Caki2 (cell line): ENCODE results near the gene NOPCHAP1. TPM values are rescaled to one million over a fixed set of nuclear protein-coding genes. Genes with fewer than 3 reads are reported as not detected.
"Not testable (repeated sequence)": the region's sequence is repeated elsewhere in the genome, so short reads cannot be mapped to it uniquely, and the experiment has no call there.

Experiments used
- DNase-seq: peaks from one replicate; pipeline ENCODE4 v3.0.0-alpha.2; 2015; ENCODE audit warnings: low read depth
- in situ Hi-C: cut with HindIII; loops from 2 replicates; pipeline ENCODE4 v1.10.0; 2016; ENCODE audit warnings: low sequenced_read_pairs, low pct_unique_long_range_greater_than_20kb, mixed read lengths
- total RNA-seq: library from RNA; depleted of rRNA; stranded (reverse); fragments of >200 nt; shearing (Covaris generic); gene quantifications from 2 replicates; pipeline ENCODE4 v1.2.3, GENCODE V29; 2014; ENCODE audit warnings: low replicate concordance; rRNA removed

Gene NOPCHAP1, protein sequence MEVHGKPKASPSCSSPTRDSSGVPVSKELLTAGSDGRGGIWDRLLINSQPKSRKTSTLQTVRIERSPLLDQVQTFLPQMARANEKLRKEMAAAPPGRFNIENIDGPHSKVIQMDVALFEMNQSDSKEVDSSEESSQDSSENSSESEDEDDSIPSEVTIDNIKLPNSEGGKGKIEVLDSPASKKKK
- 0.61 and 14.5 TPM in 2 replicates for total RNA-seq

- in situ Hi-C loops: no loop called here
- DNase-seq: peak; percentile 82
Observed at GRCh38 chr12:104986022-104986941, at the start of gene NOPCHAP1. Gene NOPCHAP1, plus strand, starts transcription at chr12:104986316. Its CDS starts 37 bp downstream, at chr12:104986353.

DNA sequence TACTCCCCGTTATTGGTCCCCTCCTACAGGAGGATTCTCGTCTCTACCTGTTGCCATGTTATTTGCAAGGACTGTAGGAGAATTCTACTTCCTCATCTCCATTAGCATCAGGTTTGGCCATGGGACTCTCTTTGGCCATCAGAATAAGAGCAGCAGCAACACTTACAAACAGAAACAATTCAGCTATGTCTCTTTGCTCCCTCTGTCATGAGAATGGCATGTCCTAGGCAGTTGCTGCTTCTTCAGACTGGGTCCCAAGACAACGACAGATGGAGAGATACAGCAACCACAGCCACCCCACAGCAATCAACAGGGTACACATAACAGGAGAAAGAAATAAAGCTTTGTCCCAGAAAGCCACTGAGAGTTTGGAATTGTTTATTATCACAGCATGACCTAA lies 47.7 kb upstream of the NOPCHAP1 start:
- in situ Hi-C loops: no loop called here
- no peak for DNase-seq

GRCh38 chr12:104939089-104939488 lies 47.0 kb upstream of the NOPCHAP1 start:
- in situ Hi-C loops: no loop called here
- DNase-seq: no peak

- in situ Hi-C loops: no loop called here
- DNase-seq: no peak
Observed at GRCh38 chr12:104941454-104941853, 44.7 kb upstream of the NOPCHAP1 start.

DNA sequence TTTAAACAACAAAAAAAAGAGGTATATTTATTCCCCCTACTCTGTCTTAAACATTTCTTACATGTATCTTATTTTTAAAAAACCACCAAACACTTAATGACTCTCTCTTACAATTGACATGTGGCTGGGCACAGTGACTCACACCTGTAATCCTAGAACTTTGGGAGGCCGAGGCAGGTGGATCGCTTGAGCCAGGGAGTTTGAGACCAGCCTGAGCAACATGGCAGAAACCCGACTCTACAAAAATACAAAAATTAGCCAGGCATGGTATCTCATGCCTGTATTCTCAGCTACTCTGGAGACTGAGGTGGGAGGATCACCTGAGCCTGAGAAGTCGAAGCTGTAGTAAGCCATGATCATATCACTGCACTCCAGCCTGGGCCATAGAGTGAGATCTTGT lies 44.0 kb upstream of the NOPCHAP1 start:
- DNase-seq: no peak
- in situ Hi-C loops: no loop called here

GRCh38 chr12:104943401-104943800 lies 42.7 kb upstream of the NOPCHAP1 start:
- in situ Hi-C loops, DNase-seq: not testable (repeated sequence)

DNA sequence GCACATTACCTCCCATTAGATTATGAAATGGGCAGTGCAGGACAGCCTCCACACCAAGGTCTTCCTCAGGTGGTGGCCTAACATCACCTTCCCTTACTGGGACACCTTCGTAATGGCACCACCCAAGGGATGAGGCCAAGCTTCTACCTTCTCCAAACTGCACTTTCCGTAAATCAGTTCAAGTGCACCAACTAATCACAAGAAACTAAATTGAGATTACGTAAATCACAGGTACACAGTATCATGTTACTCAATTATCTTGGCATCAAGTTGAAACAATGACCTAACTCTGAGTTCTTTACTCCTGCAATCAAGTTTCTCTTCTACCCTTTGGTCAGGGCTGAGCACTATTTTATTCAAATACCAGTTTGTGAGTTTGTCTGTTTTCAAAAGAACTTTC lies 41.9 kb upstream of the NOPCHAP1 start:
- in situ Hi-C loops: no loop called here
- no peak for DNase-seq

- DNase-seq, in situ Hi-C loops: not testable (repeated sequence)
Observed at GRCh38 chr12:104948716-104949115, 37.4 kb upstream of the NOPCHAP1 start.

GRCh38 chr12:104951759-104952509 lies 34.2 kb upstream of the NOPCHAP1 start:
- in situ Hi-C loops: no loop called here
- DNase-seq: peak; percentile 71

GRCh38 chr12:104952816-104953215 lies 33.3 kb upstream of the NOPCHAP1 start:
- DNase-seq: peak; percentile 66
- in situ Hi-C loops: no loop called here

- in situ Hi-C loops: no loop called here
- peak; percentile 76 for DNase-seq
Observed at GRCh38 chr12:104953323-104953722, 32.8 kb upstream of the NOPCHAP1 start.

GRCh38 chr12:104955703-104956102 lies 30.4 kb upstream of the NOPCHAP1 start:
- in situ Hi-C loops: no loop called here
- DNase-seq: no peak

DNA sequence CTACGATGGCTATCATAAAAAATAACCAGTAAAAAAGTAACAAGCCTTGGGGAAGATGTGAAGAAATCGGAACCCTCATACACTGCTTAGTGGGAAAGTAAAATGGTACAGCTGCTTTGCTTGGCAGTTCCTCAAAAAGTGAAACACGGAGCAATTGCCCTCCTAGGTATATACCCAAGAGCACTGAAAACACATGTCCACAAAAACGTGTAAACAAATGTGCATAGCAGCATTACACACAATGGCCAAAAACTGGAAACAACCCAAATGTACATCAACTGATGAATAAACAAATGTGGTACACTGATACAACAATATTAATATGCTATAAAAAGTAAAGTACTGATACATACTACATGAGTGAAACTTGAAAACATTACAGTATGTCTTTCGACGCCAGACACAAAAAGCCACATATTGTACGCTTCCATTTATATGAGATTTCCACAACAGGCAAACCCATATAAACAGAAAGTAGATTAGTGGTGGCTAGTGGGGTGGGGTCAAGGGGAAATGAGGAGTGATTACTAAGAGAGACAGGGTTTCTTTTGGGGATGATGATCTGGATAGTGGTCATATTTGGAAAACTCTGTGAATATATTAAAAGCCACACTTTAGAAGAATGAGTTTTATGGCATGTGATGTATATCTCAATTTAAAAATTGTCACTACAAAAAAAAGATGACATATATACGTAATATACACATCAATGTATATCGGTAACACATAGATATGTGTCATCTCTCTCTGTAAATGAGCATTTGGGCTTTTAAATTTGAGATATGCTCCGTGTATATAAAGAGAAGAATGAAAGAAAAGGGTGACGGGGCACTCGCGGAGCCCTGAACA lies 29.0 kb upstream of the NOPCHAP1 start:
- in situ Hi-C loops: no loop called here
- DNase-seq: no peak

GRCh38 chr12:104957719-104958000 lies 28.5 kb upstream of the NOPCHAP1 start:
- DNase-seq: no peak
- in situ Hi-C loops: no loop called here

- peak; percentile 94 for DNase-seq
- in situ Hi-C loops: no loop called here
Observed at GRCh38 chr12:104958001-104958804, 27.9 kb upstream of the NOPCHAP1 start, which contains the start of gene SLC41A2. Gene SLC41A2, minus strand, starts transcription at chr12:104958290. Its CDS starts 29,763 bp downstream, at chr12:104928527.

GRCh38 chr12:104958805-104959334 lies 27.2 kb upstream of the NOPCHAP1 start:
- in situ Hi-C loops: no loop called here
- no peak for DNase-seq

DNA sequence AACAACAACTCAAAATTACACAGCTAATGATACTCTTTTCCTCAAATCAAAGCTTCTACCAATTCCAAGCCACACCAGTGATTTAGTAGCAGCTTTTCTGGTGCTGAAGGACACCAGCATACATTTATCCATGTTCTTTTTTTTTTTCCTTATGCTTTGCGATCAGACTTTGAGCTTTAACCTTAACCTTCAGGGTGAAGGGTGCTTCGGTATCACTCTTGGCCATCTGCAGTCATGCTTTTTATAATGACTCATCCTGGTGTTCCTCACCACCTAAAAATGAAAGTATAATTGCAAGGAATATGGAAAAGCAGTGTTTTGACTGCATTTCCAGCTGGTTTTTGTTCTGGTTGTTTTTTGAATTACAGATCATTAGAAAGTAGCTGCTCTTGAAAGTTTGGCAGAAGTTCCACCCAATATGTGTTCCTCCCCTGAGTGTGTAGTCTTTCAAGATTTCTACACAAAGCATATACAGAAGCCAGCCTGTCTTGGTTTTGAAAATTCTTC lies 26.7 kb upstream of the NOPCHAP1 start:
- in situ Hi-C loops: no loop called here
- no peak for DNase-seq
